Measurements from ENCODE around the gene CEP41.

Gene CEP41

DNA sequence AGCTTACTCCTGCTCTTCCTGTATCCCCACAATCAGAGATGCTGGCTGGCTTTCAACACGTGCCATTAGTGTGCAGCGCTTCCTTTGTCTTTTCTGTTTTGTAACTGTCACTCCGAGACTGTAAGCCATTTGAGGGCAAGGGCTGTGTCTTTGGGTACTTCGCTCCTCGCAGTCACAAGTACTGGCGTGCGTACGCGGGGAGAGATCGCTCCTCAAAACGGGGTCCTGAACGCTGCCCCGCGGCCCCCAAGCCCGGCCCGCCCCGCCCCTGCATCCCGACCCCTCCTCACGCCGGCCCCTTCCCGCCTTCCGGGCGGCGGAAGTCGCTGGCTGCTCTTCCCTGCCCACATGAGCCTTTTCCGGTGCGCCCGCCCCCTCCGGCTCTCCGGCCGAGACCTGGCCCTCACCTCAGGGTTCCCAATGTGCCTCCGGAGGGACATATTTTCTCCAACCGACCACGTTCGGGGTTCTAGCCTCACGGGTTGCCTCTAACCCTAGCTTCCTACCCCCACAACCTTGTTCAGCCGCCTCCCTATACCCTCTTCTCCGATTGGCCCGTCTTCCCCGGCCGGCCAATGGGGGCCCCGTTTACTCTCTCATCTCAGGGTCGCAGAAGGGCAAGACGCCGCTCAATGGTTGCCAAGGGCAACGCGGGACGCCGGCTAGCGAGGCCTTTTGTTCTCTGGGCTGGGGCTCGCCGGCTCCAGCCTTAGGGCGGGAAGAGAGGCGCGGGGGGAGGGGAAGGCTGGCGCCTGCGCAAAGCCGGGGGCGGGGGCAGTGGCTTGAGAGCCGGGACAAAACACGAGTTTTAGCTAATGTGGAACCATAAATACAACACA, at the start of gene CEP41:
TSS of gene CEP41 (minus strand) at position 490 of the 839 bp plus-strand sequence. CDS start at position 440, 50 bp downstream.
- Histone ChIP-seq H3K4me1 (ENCODE audit: insufficient read depth, low read length) (peaks cover 9% of the 10 kb centered on the region; the same call in 1 of the 2 replicates), H3K9ac (ENCODE audit: low read depth, low read length) (peak within 1 kb of the TSS; percentile 98), H3K27me3 (ENCODE audit: insufficient read depth, low read length) (no peaks in the 10 kb centered on the region), H3K36me3 (ENCODE audit: insufficient read depth, low read depth, low read length) (no peaks in the 10 kb centered on the region), H3K27ac (ENCODE audit: low read length) (peak within 1 kb of the TSS; percentile 87), H3K9me3 (ENCODE audit: insufficient read depth, low read depth, low read length) (no peaks in the 10 kb centered on the region), H3K4me3 (ENCODE audit: low read length) (peak within 1 kb of the TSS; percentile 83)

- H3K36me3 ChIP-seq (ENCODE audit: insufficient read depth, low read depth, low read length), result no peaks in the 10 kb centered on the region
- H3K27ac ChIP-seq (ENCODE audit: low read length), result no peak overlapping the region
- peak overlapping the region; percentile 59 for H3K4me3 ChIP-seq (ENCODE audit: low read length)
Observed at GRCh38 chr7:130490311-130490791, 49.5 kb upstream of the CEP41 start.

GRCh38 chr7:130489140-130489983, 48.5 kb upstream of the CEP41 start:
- peaks cover 9% of the 10 kb centered on the region for H3K9me3 ChIP-seq (ENCODE audit: insufficient read depth, low read depth, low read length)
- H3K27ac ChIP-seq (ENCODE audit: low read length), result no peak overlapping the region
- H3K4me1 ChIP-seq (ENCODE audit: insufficient read depth, low read length), result peaks cover 3% of the 10 kb centered on the region; the same call in 1 of the 2 replicates
- no peak overlapping the region for H3K9ac ChIP-seq (ENCODE audit: low read depth, low read length)
- no peak overlapping the region for H3K4me3 ChIP-seq (ENCODE audit: low read length)
- H3K36me3 ChIP-seq (ENCODE audit: insufficient read depth, low read depth, low read length), result no peaks in the 10 kb centered on the region
- H3K27me3 ChIP-seq (ENCODE audit: insufficient read depth, low read length), result peaks cover 51% of the 10 kb centered on the region

More at GRCh38 chr7:130490311-130490791, 49.5 kb upstream of the CEP41 start:
- peaks cover 9% of the 10 kb centered on the region for H3K9me3 ChIP-seq (ENCODE audit: insufficient read depth, low read depth, low read length)
- peaks cover 55% of the 10 kb centered on the region for H3K27me3 ChIP-seq (ENCODE audit: insufficient read depth, low read length)
- H3K9ac ChIP-seq (ENCODE audit: low read depth, low read length), result peak overlapping the region; percentile 65; the same call in 1 of the 2 replicates
- peaks cover 3% of the 10 kb centered on the region; the same call in 1 of the 2 replicates for H3K4me1 ChIP-seq (ENCODE audit: insufficient read depth, low read length)

DNA sequence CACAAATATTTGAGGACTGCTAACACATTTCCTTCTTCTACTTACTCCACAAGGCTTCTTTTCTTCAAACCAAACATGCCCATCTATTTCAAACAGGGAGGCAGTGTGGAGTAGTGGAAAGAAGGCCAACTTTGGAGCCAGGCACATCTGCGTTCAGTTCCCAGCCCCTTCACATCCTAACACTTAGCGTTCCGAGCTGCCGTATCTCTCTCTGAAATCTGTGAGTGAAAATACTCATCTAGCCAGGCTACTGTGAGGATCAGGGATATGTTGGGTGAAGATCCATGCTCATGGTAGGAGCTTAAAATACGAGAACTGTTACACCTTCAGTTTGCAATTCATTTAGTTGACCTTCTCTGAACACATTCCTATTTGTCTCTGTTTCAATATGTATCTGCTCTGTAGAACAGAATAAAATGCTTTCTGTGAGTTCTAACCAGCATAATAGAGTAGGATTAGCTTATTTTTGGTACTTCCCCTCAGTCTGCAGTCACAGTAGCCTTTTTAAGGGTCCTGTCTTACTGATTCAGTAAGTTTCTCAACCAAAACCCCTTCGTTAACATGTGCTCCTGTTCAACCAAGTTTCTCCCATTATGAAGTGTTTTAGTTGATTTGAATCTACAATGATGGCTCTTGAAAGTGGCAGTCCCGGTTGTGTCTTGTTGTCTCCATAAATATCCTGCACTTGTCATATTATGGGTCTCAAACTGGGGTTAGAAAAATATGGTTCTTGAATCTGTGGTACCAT, 47.8 kb upstream of the CEP41 start:
- peaks cover 43% of the 10 kb centered on the region for H3K27me3 ChIP-seq (ENCODE audit: insufficient read depth, low read length)
- H3K4me1 ChIP-seq (ENCODE audit: insufficient read depth, low read length), result peaks cover 3% of the 10 kb centered on the region; the same call in 1 of the 2 replicates
- no peak overlapping the region for H3K9ac ChIP-seq (ENCODE audit: low read depth, low read length)
- H3K9me3 ChIP-seq (ENCODE audit: insufficient read depth, low read depth, low read length), result peaks cover 9% of the 10 kb centered on the region
- H3K4me3 ChIP-seq (ENCODE audit: low read length), result no peak overlapping the region
- H3K36me3 ChIP-seq (ENCODE audit: insufficient read depth, low read depth, low read length), result no peaks in the 10 kb centered on the region
- H3K27ac ChIP-seq (ENCODE audit: low read length), result no peak overlapping the region

GRCh38 chr7:130486954-130487436, 46.2 kb upstream of the CEP41 start:
- Histone ChIP-seq H3K36me3 (ENCODE audit: insufficient read depth, low read depth, low read length) (no peaks in the 10 kb centered on the region), H3K27me3 (ENCODE audit: insufficient read depth, low read length) (peaks cover 27% of the 10 kb centered on the region), H3K9me3 (ENCODE audit: insufficient read depth, low read depth, low read length) (no peaks in the 10 kb centered on the region; the same call in 1 of the 2 replicates), H3K27ac (ENCODE audit: low read length) (no peak overlapping the region), H3K4me1 (ENCODE audit: insufficient read depth, low read length) (0 out of 2 replicates have a peak, but pooled peaks cover 3% of the 10 kb centered on the region), H3K9ac (ENCODE audit: low read depth, low read length) (no peak overlapping the region), H3K4me3 (ENCODE audit: low read length) (peak overlapping the region; percentile 52)

DNA sequence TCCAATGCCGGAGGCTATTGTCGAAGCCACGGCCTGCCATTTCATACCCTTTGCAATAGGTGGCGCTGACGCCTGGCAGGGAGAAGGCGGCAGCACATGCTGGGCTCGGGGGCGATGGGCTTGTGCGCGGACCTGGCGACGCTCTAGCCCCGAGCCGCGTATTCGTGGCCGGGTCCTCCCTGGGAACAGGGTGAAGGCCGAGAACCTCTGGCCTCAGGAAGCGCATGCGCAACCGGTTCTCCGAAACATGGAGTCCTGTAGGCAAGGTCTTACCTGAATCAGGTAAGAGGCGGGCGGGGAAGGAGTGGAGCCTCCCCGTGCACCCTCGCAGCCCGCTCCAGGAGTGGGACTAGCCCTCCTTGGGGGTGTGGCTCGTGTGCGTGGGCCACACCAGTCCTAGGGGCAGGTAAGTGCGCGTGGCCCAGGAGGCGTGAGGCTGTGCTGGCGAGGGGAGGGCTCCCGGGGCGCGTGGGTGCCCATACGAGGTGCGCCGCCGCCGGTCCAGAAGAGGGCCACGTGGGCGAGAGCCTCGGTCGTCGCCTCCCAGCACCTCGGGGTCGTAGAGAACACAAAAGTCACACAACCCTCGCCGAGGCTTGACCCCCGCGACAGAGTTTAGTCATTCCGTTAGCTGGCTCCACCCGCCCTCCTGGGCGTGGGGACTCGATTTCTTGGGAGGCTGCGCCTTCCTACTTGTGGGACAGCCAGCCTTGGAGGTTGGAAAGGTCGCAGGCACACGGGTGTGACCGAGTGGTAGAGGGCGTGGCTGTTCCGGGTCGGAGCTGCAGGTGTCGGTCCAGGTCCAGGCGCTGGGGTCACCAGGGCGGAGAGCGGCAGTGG, 45.5 kb upstream of the CEP41 start:
- H3K27ac ChIP-seq (ENCODE audit: low read length), result no peak overlapping the region
- no peaks in the 10 kb centered on the region for H3K36me3 ChIP-seq (ENCODE audit: insufficient read depth, low read depth, low read length)
- peak overlapping the region; percentile 52 for H3K4me3 ChIP-seq (ENCODE audit: low read length)
- H3K4me1 ChIP-seq (ENCODE audit: insufficient read depth, low read length), result 0 out of 2 replicates have a peak, but pooled peaks cover 3% of the 10 kb centered on the region
- no peak overlapping the region for H3K9ac ChIP-seq (ENCODE audit: low read depth, low read length)
- H3K27me3 ChIP-seq (ENCODE audit: insufficient read depth, low read length), result peaks cover 21% of the 10 kb centered on the region
- no peaks in the 10 kb centered on the region; the same call in 1 of the 2 replicates for H3K9me3 ChIP-seq (ENCODE audit: insufficient read depth, low read depth, low read length)

DNA sequence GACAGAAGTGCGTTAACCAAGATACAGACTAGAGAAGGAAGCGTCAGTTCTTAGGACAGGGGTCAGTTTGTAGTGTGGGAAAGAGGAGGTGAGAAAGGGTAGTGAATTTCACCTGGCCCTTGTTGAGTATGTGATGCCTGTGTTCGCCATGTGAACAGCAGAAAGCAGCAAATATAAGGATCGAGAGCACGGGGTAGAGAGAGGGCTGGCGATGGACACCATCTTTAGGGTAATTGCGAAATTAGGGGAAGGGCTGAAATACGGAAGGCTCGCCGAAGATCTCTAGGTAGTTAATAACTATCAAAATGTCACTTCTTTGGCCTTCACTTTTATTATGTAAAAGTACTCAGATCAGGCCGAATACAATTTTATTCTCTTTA, 44.9 kb upstream of the CEP41 start:
- H3K36me3 ChIP-seq (ENCODE audit: insufficient read depth, low read depth, low read length), result no peaks in the 10 kb centered on the region
- no peak overlapping the region for H3K9ac ChIP-seq (ENCODE audit: low read depth, low read length)
- H3K4me1 ChIP-seq (ENCODE audit: insufficient read depth, low read length), result 0 out of 2 replicates have a peak, but pooled peaks cover 3% of the 10 kb centered on the region
- no peak overlapping the region for H3K27ac ChIP-seq (ENCODE audit: low read length)
- H3K27me3 ChIP-seq (ENCODE audit: insufficient read depth, low read length), result peaks cover 14% of the 10 kb centered on the region
- H3K4me3 ChIP-seq (ENCODE audit: low read length), result no peak overlapping the region
- no peaks in the 10 kb centered on the region for H3K9me3 ChIP-seq (ENCODE audit: insufficient read depth, low read depth, low read length)

GRCh38 chr7:130483031-130483430, 42.2 kb upstream of the CEP41 start:
- Histone ChIP-seq H3K36me3 (ENCODE audit: insufficient read depth, low read depth, low read length) (no peaks in the 10 kb centered on the region), H3K9me3 (ENCODE audit: insufficient read depth, low read depth, low read length) (peaks cover 5% of the 10 kb centered on the region; the same call in 1 of the 2 replicates), H3K4me3 (ENCODE audit: low read length) (no peak overlapping the region), H3K27me3 (ENCODE audit: insufficient read depth, low read length) (no peaks in the 10 kb centered on the region; the same call in 1 of the 2 replicates), H3K9ac (ENCODE audit: low read depth, low read length) (no peak overlapping the region), H3K4me1 (ENCODE audit: insufficient read depth, low read length) (no peaks in the 10 kb centered on the region), H3K27ac (ENCODE audit: low read length) (no peak overlapping the region)

DNA sequence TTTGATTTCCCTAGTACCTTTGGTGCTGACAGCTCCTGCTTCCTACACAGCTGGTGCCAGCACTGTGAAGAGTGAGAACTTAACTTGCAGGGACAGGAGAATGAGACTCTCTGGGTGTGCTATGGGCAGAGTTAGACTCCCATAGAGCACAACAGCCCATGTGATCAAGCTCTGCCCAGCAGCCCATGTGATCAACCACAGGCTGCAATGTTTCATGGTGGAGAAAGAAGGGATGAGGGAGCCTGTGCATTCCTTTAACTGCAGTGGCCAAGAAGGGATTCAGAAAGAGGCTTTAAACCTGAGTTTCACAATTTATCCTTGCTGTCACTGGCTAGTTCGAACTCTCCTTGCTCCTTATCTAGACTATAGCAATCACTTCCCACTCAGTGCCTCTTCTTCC, 41.1 kb upstream of the CEP41 start:
- H3K9me3 ChIP-seq (ENCODE audit: insufficient read depth, low read depth, low read length), result peaks cover 10% of the 10 kb centered on the region; the same call in 1 of the 2 replicates
- no peaks in the 10 kb centered on the region for H3K36me3 ChIP-seq (ENCODE audit: insufficient read depth, low read depth, low read length)
- H3K27ac ChIP-seq (ENCODE audit: low read length), result no peak overlapping the region
- H3K4me3 ChIP-seq (ENCODE audit: low read length), result no peak overlapping the region
- H3K4me1 ChIP-seq (ENCODE audit: insufficient read depth, low read length), result no peaks in the 10 kb centered on the region
- H3K27me3 ChIP-seq (ENCODE audit: insufficient read depth, low read length), result no peaks in the 10 kb centered on the region; the same call in 1 of the 2 replicates
- no peak overlapping the region for H3K9ac ChIP-seq (ENCODE audit: low read depth, low read length)

DNA sequence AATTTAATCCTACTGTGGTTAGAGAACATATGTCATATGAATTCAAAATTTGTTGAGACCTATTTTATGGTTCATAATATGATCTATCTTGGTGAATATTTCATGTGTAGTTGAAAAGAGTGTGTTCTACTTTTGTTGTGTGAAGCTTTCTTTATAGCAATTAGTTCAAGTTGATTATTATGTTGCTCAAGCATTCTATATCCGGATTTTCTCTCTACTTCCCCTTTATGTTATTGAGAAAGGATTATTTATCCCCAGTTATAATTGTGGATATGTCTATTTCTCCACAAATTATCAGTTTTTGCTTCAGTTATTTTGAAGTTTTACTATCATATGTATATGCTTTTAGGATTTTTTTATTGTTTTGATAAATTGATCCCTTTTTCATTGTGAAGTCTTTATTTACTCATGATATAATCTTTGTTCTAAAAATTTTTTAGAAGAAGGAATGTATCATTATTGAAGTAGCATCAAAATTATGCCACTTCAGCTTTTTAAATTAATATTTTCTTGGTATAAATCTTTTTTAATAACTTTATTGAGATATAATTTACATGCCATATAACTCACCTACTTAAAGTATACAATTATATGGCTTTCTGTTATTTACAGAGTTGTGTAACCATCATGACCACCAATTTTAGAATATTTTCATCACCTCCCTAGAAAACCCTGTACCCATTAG, 39.0 kb upstream of the CEP41 start:
- no peaks in the 10 kb centered on the region for H3K27me3 ChIP-seq (ENCODE audit: insufficient read depth, low read length)
- H3K9me3 ChIP-seq (ENCODE audit: insufficient read depth, low read depth, low read length), result peaks cover 10% of the 10 kb centered on the region; the same call in 1 of the 2 replicates
- H3K27ac ChIP-seq (ENCODE audit: low read length), result no peak overlapping the region
- no peaks in the 10 kb centered on the region for H3K36me3 ChIP-seq (ENCODE audit: insufficient read depth, low read depth, low read length)
- no peak overlapping the region for H3K4me3 ChIP-seq (ENCODE audit: low read length)
- H3K4me1 ChIP-seq (ENCODE audit: insufficient read depth, low read length), result peaks cover 4% of the 10 kb centered on the region; the same call in 1 of the 2 replicates
- no peak overlapping the region for H3K9ac ChIP-seq (ENCODE audit: low read depth, low read length)

All from iPS-20b (cell line).